ENCODE results near the gene SUSD1.

DNA sequence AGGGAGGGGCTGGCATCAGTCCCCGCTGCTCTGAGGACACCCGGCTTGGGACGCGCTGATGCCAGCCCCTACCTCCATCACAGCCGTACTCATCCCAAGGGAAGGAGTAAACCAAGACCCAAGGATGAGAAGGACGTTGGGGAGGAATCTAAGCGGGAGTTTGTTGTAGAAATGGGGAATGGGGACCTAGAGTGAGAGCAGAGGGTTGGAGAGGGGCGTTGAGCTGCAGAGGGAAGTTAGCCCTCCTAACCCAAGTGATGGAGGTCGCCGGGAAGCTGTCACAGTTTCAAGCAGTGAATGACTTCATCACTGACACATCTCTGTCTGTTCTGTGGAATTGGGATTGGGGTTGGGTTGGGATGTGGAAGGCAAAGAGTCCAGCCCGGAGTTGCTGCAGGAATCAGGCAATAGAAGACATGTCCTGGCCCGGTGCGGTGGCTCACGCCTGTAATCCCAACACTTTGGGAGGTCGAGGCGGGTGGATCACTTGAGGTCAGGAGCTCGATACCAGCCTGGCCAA, 759 bp upstream of the SUSD1 start:
- TF ChIP-seq, protein P1, sequence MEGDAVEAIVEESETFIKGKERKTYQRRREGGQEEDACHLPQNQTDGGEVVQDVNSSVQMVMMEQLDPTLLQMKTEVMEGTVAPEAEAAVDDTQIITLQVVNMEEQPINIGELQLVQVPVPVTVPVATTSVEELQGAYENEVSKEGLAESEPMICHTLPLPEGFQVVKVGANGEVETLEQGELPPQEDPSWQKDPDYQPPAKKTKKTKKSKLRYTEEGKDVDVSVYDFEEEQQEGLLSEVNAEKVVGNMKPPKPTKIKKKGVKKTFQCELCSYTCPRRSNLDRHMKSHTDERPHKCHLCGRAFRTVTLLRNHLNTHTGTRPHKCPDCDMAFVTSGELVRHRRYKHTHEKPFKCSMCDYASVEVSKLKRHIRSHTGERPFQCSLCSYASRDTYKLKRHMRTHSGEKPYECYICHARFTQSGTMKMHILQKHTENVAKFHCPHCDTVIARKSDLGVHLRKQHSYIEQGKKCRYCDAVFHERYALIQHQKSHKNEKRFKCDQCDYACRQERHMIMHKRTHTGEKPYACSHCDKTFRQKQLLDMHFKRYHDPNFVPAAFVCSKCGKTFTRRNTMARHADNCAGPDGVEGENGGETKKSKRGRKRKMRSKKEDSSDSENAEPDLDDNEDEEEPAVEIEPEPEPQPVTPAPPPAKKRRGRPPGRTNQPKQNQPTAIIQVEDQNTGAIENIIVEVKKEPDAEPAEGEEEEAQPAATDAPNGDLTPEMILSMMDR (IDR thresholded peaks at IDR 0.05 in 2 of 3, conservative IDR thresholded peaks at IDR 0.05 in 1 of 3; ENCODE audit: insufficient read depth in 2 of 3, low read depth in 1 of 3, low read length in 3 of 3), result no peak
- TF ChIP-seq EP300 (IDR thresholded peaks at IDR 0.05; ENCODE audit: low read length) (no peak), ZNF668 (CRISPR knock-in tag; IDR thresholded peaks at IDR 0.05) (no peak)

Data from K562 (cell line).